Activated T-helper 1 cell treated with anti-CD3 and anti-CD28 coated beads, Interleukin-12 subunit alpha, Interleukin-12 subunit beta, Interleukin-2, Interleukin-4 antibody, amounts not matched to agents 30 ng/mL and 10 ng/mL and 1 ng/mL, durations not matched to agents 14 hours and 24 hours and 36 hours (primary cell): Measurements from ENCODE around the gene MSI2. TPM values are rescaled to one million over a fixed set of nuclear protein-coding genes. Genes with fewer than 3 reads are reported as not detected.

Experiments
- DNase-seq: peaks from one replicate; pipeline ENCODE4 v3.0.0; 2021; ENCODE audit warnings: low spot score
- H3K27ac Mint-ChIP-seq: one replicate; pipeline ENCODE4 v1.8.0; 2021; ENCODE audit warnings: mild to moderate bottlenecking, mixed read lengths
- H3K27me3 Mint-ChIP-seq: one replicate; pipeline ENCODE4 v1.8.0; 2022; ENCODE audit warnings: mild to moderate bottlenecking, moderate library complexity, mixed read lengths; ENCODE audit not compliant: insufficient read depth
- H3K36me3 Mint-ChIP-seq: one replicate; pipeline ENCODE4 v1.8.0; 2021; ENCODE audit warnings: low read depth, mixed read lengths
- H3K4me1 Mint-ChIP-seq: one replicate; pipeline ENCODE4 v1.8.0; 2021; ENCODE audit warnings: low read depth, mixed read lengths
- H3K4me3 Mint-ChIP-seq: one replicate; pipeline ENCODE4 v1.8.0; 2021; ENCODE audit warnings: mild to moderate bottlenecking, moderate library complexity, mixed read lengths
- H3K9me3 Mint-ChIP-seq: one replicate; pipeline ENCODE4 v1.8.0; 2021; ENCODE audit warnings: mixed read lengths
- intact Hi-C: fragments of 100-400 bp; cut with micrococcal nuclease; formaldehyde crosslinking; loops from one replicate; pipeline ENCODE4 v1.15.1; 2024
- total RNA-seq: library from RNA; stranded (reverse); gene quantifications from 2 replicates; pipeline ENCODE4 v1.2.3, GENCODE V29; 2022

Gene MSI2
- total RNA-seq, 1 donor from 2014 or later: 278 TPM

DNA sequence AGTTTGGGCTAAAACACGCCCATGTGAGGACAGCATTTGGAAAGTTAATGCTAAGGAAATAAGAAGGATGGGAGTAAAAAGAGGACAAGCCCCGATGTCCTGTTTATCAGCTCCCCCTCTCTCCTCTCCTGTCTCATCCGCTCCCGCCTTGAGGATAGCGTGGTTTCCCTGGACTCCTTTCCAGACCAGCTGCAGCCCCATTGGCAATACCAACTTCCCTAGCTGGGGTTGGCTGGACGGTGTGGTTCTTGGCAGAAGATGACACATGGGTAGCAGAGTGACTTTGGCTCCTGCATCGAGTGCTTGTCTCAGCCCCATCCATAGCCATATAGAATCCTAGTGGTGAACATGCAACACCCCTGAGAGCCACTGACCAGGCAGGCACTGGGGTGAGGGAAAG lies 302.9 kb downstream of the MSI2 start:
- no peak overlapping the region for H3K27ac Mint-ChIP-seq

DNA sequence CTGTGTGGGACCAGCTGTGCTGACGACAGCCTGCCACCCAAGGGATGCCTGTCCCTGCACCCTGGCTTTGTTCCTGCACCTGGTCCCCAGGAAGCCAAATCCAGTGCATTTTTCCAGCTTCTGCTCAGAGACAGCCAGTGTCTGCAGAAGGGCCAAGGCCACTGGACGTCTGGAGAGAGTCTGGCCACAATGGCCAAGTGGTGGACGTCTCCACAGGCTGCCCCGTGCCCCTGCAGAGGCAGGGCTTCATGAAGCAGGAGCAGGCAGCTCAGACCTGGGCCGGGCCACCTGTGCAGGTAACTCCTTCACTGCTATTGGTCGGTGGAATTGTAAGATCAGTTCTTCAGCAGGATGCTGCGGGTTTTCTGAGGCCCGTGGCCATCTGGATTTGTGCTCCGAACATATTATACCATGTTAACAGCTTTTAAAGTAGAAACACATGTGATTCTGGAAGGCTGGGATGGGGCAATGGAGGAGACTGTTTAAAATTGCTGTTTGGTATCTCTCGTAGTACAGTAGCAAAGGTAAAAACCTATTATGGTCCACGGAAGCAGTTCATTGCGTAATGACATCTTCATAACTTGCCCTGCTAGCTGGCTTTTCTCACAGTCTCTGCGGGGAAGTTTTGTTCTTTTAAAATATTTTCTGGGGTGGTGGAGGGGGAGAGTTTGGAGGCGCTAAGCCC lies 303.5 kb downstream of the MSI2 start:
- no peak overlapping the region for H3K27ac Mint-ChIP-seq

More for the DNA sequence above, 302.9 kb downstream of the MSI2 start:
- Mint-ChIP-seq H3K9me3 (no peaks in the 10 kb centered on the region), H3K4me1 (peaks cover 13% of the 10 kb centered on the region), H3K27me3 (no peaks in the 10 kb centered on the region), H3K4me3 (no peak overlapping the region), H3K36me3 (peaks cover 3% of the 10 kb centered on the region)
- DNase-seq: no peak
- intact Hi-C loops: no loop called here

DNA sequence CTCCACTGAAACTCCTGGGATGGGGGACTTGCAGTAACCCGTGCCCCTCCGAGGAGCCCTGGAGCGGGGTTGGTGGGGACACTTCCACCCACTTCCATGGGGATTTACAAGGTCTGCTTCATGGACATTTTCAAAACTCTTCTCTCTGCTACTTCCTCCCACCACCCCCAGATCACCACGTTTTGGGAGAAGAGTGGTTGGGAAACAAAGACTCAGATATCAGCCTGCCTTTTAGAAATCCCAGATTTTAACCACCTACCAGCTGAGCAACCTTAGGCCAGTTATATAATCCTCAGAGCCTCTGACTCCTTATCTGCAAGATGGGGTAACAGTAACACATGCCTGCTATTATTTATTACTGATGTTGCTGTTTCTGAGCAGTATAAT lies 304.0 kb downstream of the MSI2 start:
- Mint-ChIP-seq H3K27me3 (no peaks in the 10 kb centered on the region), H3K27ac (no peak overlapping the region), H3K4me3 (no peak overlapping the region), H3K9me3 (no peaks in the 10 kb centered on the region), H3K36me3 (peaks cover 5% of the 10 kb centered on the region), H3K4me1 (peaks cover 13% of the 10 kb centered on the region)
- no peak for DNase-seq
- intact Hi-C loops: no loop called here

More for the DNA sequence above, 303.5 kb downstream of the MSI2 start:
- Mint-ChIP-seq H3K4me3 (no peak overlapping the region), H3K27me3 (no peaks in the 10 kb centered on the region), H3K36me3 (peaks cover 3% of the 10 kb centered on the region), H3K4me1 (peaks cover 13% of the 10 kb centered on the region), H3K9me3 (no peaks in the 10 kb centered on the region)
- intact Hi-C loops: no loop called here
- no peak for DNase-seq

DNA sequence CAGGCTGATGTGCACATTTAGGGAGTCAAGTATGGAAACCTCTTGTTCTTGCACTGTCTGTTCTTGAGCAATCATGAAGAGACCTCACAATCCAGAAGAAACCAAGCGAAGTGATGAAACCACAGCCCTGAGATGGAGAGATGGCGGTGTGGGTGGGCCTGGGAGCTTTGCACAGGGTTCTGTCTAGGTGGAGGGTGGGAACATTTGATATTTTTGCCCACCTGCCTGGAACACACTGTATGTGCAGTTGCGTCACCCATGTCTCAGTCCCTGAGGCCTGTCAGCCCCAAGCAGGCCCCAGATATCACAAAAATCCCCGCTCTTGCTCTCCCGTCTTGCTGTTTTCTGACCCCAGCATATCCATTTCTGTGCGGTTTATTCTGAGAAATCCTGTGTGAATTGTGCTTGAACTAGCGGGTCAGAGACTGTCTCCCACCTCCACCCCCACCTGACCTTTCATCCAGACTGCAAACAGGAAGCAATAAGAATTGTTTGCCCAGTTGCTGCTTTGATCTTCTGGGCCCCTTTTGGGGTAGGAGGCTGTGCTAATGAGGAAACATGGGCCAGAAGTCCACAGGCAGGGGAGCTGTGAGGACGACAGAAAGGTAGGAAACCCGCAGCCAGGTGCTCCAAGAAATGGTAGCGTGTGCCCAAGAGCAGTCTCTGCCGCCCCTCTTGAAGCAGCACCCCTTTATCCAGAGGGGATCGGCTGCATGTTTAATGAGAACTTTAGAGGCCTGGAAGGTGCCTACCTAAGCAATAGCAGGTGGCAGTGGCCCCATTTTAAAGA lies 304.9 kb downstream of the MSI2 start:
- Mint-ChIP-seq H3K36me3 (peaks cover 6% of the 10 kb centered on the region), H3K4me1 (peaks cover 13% of the 10 kb centered on the region), H3K27ac (no peak overlapping the region), H3K9me3 (no peaks in the 10 kb centered on the region), H3K27me3 (no peaks in the 10 kb centered on the region), H3K4me3 (no peak overlapping the region)
- no peak for DNase-seq
- intact Hi-C loops: no loop called here

DNA sequence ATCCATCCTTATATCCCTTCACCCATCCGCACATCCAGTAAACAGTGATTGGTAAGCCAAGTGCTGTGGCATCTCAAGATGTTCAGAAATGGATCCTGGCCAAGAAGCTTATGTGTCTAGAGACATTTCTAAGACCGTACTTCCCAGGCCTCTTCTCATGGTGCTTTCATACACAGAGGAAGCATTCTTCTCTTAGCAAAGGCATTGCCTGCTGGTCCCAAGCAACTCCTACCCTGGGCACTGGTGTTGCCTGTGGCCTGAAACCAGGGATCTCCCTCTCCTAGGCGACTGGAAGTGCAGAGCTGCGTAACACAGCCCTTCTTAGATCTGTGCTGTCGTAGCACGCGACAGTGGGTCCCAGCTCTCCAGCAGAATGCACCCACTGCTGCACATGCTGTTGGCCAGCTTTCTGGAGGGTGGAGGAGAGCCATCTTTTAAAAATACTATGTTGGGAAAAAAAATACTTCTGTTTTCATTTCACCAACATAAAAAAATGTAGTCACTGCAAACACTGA lies 305.9 kb downstream of the MSI2 start:
- DNase-seq: no peak
- H3K27ac Mint-ChIP-seq: peak overlapping the region; percentile 1
- no peak overlapping the region for H3K4me3 Mint-ChIP-seq
- H3K27me3 Mint-ChIP-seq: no peaks in the 10 kb centered on the region
- no peaks in the 10 kb centered on the region for H3K9me3 Mint-ChIP-seq
- intact Hi-C loops: no loop called here
- peaks cover 13% of the 10 kb centered on the region for H3K4me1 Mint-ChIP-seq
- peaks cover 2% of the 10 kb centered on the region for H3K36me3 Mint-ChIP-seq

DNA sequence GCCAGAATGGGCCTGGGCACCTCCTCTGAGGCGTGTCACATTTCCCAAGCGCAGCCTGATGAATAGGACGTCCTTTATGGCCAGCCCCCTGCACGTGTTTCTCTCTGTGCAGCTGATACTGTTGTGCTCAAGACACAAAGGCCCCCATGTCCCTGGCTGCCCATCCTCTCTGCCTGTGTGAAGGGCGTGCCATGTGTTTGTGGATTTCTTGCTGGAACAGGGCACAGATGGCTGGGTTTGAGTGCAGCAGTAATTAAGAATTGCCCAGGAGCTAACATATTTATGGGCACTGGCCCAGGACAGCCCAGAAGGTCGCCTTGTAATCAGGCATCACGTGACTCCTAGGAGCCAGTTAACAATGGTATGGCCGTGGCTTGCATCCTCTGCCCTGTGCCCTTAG lies 307.6 kb downstream of the MSI2 start:
- Mint-ChIP-seq H3K27me3 (no peaks in the 10 kb centered on the region), H3K36me3 (peaks cover 2% of the 10 kb centered on the region), H3K4me1 (peaks cover 13% of the 10 kb centered on the region), H3K9me3 (no peaks in the 10 kb centered on the region), H3K4me3 (no peak overlapping the region), H3K27ac (no peak overlapping the region)
- DNase-seq: no peak
- intact Hi-C loops: no loop called here

DNA sequence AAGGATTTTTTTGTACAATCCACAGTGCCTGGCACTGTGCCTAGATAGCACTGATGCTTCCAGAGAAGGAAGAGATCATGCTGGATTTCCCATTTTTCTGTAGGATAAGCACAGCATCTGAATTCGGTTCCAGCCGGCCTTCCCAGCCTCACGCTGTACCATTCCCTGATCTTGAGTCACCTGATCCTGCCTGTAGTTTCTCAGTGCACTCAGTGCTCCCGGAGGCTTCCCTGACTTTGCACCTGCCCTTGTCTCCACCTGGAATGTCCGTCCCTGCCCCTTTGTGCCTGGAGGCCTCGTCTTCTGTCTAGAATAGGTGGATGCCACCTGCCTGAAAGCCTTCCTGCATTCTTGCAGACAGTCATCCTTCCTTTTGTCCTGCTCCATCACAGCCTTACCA lies 308.9 kb downstream of the MSI2 start:
- Mint-ChIP-seq H3K9me3 (no peaks in the 10 kb centered on the region), H3K27me3 (no peaks in the 10 kb centered on the region), H3K4me3 (no peak overlapping the region), H3K4me1 (peaks cover 13% of the 10 kb centered on the region), H3K27ac (no peak overlapping the region), H3K36me3 (peaks cover 2% of the 10 kb centered on the region)
- intact Hi-C loops: no loop called here
- DNase-seq: no peak

DNA sequence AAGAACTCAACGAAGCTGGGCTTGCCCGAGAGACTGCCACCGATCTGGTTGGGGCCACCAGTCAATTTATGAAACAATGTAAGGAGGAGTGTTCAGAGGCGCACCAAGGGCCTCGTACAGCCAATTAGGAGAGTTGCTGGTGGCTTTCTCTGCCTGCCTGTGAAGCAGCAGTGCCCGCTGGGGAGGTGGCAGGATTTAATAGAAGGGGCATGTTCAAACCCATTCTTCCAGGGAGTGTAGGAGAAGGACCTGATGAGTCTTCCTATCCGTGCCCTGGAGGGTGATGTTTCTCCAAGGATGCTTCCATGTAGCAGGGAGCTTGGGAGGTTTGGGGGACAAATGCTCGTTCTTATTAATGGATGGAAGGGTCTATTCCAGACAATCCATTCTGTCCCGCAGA lies 310.4 kb downstream of the MSI2 start:
- Mint-ChIP-seq H3K36me3 (peaks cover 2% of the 10 kb centered on the region), H3K4me3 (no peak overlapping the region), H3K27ac (no peak overlapping the region), H3K9me3 (no peaks in the 10 kb centered on the region), H3K4me1 (no peaks in the 10 kb centered on the region), H3K27me3 (no peaks in the 10 kb centered on the region)
- no peak for DNase-seq
- intact Hi-C loops: no loop called here

DNA sequence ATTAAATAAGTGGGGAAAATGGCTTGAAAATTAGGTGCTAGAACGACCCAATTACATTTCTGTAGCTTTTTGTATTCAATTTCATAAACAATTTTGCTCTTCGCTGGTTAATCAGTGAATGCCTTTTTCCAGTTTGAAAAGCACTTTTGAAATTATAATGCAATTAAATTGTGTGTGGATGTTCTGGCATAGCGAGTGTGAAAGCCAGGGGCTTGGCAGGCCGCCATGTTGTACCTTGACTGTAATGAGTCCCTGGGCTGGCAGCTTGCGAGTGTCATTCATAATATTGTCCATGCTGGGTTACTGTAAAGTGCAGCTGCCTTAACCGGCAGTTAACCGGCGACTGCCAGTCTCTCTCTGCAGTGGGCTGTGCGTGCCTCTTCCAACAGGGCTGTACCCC lies 310.9 kb downstream of the MSI2 start:
- H3K27ac Mint-ChIP-seq: no peak overlapping the region
- H3K36me3 Mint-ChIP-seq: peaks cover 2% of the 10 kb centered on the region
- H3K4me1 Mint-ChIP-seq: no peaks in the 10 kb centered on the region
- intact Hi-C loops: no loop called here
- H3K27me3 Mint-ChIP-seq: no peaks in the 10 kb centered on the region
- no peak for DNase-seq
- H3K4me3 Mint-ChIP-seq: no peak overlapping the region
- no peaks in the 10 kb centered on the region for H3K9me3 Mint-ChIP-seq

DNA sequence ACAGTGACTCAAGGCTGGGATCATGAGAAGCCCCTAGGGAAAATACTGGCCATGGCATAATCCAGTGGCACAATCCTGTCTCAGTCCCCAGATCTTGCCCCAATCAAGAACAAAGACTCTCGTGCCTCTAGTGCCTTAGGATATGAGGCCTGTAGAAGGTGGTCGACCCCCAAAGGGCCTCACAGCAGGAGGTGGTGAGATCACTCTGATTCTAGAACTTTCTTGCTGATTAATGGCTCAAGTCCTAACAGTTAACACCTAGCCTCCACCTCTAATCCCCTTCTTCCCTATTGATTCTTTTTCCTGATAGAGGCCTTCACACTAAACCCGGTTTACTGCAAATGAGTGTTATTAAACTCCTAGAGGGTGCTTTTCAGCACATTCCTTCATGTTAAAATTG lies 312.0 kb downstream of the MSI2 start:
- no peaks in the 10 kb centered on the region for H3K4me1 Mint-ChIP-seq
- H3K27me3 Mint-ChIP-seq: no peaks in the 10 kb centered on the region
- H3K9me3 Mint-ChIP-seq: no peaks in the 10 kb centered on the region
- intact Hi-C loops: no loop called here
- DNase-seq: no peak
- peaks cover 2% of the 10 kb centered on the region for H3K36me3 Mint-ChIP-seq
- peak overlapping the region; percentile 25 for H3K27ac Mint-ChIP-seq
- H3K4me3 Mint-ChIP-seq: no peak overlapping the region

DNA sequence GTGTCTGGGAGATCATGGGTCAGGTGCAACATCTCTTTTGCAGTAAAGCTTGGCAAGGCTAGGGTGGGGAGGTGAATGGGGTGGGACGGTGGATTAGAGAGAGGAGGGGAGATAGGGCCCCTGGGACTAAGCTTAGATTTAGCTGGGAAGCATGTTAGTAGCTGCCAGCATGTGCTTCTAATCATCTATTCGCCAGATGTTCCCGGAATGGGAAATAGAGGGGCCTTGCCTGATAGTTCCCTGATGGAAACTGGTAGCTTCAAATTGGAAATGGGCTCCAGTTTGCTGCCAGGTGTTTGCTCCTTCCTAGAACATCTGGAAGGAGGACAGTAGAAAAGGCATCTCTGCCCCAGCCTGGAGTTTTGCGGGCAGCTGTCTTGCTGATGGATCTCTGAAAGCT lies 312.7 kb downstream of the MSI2 start:
- Mint-ChIP-seq H3K27ac (no peak overlapping the region), H3K36me3 (peaks cover 2% of the 10 kb centered on the region), H3K27me3 (no peaks in the 10 kb centered on the region), H3K4me1 (no peaks in the 10 kb centered on the region), H3K4me3 (no peak overlapping the region), H3K9me3 (no peaks in the 10 kb centered on the region)
- intact Hi-C loops: no loop called here
- no peak for DNase-seq

DNA sequence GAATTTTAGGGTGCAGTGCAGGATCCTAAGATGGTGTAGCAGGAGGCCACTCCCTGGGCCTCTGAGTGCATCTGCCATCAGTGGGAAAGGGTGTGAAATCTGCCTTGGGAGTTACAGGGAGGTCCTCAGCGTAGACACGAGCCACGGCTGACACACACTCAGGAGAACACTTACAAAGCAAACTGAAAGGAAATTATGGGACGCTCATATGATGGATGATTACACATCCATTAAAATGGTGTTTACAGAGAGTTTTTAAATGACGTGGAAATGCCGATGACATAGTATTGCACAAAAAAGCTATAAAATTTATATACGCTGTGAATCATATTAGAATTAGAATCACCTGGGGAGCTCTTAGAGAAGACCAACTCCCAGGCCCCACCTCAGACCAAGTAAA lies 313.5 kb downstream of the MSI2 start:
- Mint-ChIP-seq H3K27ac (no peak overlapping the region), H3K36me3 (peaks cover 2% of the 10 kb centered on the region), H3K4me1 (no peaks in the 10 kb centered on the region), H3K9me3 (no peaks in the 10 kb centered on the region), H3K27me3 (no peaks in the 10 kb centered on the region), H3K4me3 (no peak overlapping the region)
- DNase-seq: no peak
- intact Hi-C loops: no loop called here

DNA sequence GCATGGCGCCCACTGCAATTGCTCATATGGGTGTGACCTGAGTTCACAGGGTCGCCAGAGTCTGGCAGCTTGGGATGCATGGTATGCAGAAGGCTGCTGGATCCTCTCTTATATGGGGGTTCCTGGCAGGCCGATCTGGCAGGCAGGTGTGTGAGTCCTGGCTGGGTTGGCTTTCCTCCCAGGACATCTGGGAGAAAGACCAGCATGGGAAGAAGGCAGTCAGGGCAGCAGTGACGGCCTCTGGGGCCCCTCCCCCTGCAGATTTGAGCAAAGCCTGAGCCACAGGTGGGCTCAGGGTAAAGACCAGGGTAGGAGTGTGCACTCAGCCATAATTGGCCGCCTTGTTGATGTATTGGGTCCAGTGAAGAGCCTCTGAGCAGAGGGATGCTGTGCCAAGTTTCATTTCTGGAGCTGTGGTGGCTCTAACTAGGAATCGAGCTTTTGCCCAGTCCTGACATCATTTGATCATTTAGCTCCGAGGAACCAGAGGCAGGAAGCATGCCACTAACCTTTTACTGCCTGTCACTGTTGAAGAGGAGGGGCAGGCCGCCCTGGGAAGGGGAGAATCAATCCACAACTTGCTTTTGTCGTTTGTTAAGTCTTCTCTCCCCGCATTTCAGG lies 314.5 kb downstream of the MSI2 start:
- Mint-ChIP-seq H3K27me3 (no peaks in the 10 kb centered on the region), H3K36me3 (no peaks in the 10 kb centered on the region), H3K4me1 (no peaks in the 10 kb centered on the region), H3K9me3 (no peaks in the 10 kb centered on the region), H3K4me3 (no peak overlapping the region), H3K27ac (no peak overlapping the region)
- no peak for DNase-seq
- intact Hi-C loops: no loop called here
